HG03469 (cell line): ENCODE data around the gene FMOD.
"Not testable (repeated sequence)": the region's sequence is repeated elsewhere in the genome, so short reads cannot be mapped to it uniquely, and the experiment has no call there.

ENCODE experiments used
- ATAC-seq: cut with Tn5 transposase; IDR thresholded peaks from one replicate; pipeline ENCODE4 v1.9.1; 2021; ENCODE audit warnings: mild to moderate bottlenecking, moderate library complexity, moderate number of reproducible peaks; ENCODE audit not compliant: unreplicated experiment

Gene FMOD

GRCh38 chr1:203306965-203307541 lies 43.9 kb downstream of the FMOD start:
- no peak for ATAC-seq

- ATAC-seq, result no peak
Observed at GRCh38 chr1:203306089-203306964, 44.6 kb downstream of the FMOD start.

GRCh38 chr1:203305809-203306088 lies 45.2 kb downstream of the FMOD start:
- ATAC-seq, result no peak

GRCh38 chr1:203304919-203305808 lies 45.8 kb downstream of the FMOD start, which contains the start of gene BTG2:
BTG2 (plus strand) TSS chr1:203305519; CDS start chr1:203305607, 88 bp downstream.
- peak; percentile 38 for ATAC-seq

GRCh38 chr1:203304391-203304918 lies 46.5 kb downstream of the FMOD start:
- ATAC-seq, result no peak

- ATAC-seq, result no peak
Observed at GRCh38 chr1:203302894-203303293, 48.0 kb downstream of the FMOD start.

- ATAC-seq, result no peak
Observed at GRCh38 chr1:203302456-203302855, 48.5 kb downstream of the FMOD start.

GRCh38 chr1:203301331-203301668 lies 49.6 kb downstream of the FMOD start:
- no peak for ATAC-seq

GRCh38 chr1:203300441-203301330 lies 50.2 kb downstream of the FMOD start:
- no peak for ATAC-seq

GRCh38 chr1:203299719-203300429 lies 51.0 kb downstream of the FMOD start:
- ATAC-seq, result not testable (repeated sequence)

GRCh38 chr1:203299169-203299568 lies 51.8 kb downstream of the FMOD start:
- ATAC-seq, result no peak

GRCh38 chr1:203296460-203297073 lies 54.4 kb downstream of the FMOD start:
- no peak for ATAC-seq

- ATAC-seq, result no peak
Observed at GRCh38 chr1:203295796-203296195, 55.1 kb downstream of the FMOD start.

GRCh38 chr1:203291201-203292096 lies 59.5 kb downstream of the FMOD start:
- ATAC-seq, result no peak
